Measurements from ENCODE around the gene DTL.

The DTL gene

DNA sequence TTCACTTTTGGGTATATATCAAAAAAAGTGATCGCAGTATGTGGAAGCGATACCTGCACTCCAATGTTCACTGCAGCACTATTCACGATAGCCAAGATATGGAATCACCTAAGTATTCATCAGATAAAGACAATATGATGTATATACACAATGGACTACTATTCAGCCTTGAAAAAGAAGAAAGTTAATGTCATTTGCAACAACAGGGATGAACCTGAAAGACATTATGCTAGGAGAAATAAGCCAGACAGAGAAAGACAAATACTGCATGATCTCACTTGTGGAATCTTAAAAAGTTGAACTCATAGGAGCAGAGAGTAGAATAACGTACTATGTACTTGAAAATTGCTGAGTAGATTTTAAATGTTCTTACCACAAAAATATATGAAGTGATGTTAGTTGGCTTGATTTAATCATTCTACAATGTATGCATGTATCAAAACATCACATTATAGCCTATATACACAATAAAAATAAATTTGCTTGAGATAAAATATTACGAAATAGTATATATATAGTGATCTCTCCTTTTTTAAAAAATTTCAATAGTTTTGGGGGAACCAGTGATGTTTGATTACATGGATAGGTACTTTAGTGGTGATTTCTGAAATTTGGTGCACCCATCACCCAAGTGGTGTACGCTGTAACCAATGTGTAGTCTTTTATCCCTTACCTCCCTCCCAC, 56.0 kb downstream of the DTL start:
- no peak for DNase-seq

DNA sequence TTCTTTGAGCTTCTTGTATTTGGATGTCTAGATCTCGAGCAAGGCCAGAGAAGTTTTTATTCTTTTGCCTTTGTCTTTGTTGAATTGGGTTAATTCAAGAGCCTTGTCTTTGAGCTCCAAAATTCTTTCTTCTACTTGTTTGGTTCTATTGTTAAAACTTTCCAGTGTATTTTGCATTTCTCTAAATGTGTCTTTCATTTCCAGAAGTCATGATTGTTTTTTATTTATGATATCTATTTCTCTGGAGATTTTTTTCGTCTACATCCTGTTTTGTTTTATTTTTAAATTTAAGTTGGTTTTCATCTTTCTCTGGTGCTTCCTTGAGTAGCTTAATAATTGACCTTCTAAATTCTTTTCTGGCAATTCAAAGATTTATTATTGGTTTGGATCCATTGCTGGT, 61.8 kb downstream of the DTL start:
- DNase-seq: no peak

DNA sequence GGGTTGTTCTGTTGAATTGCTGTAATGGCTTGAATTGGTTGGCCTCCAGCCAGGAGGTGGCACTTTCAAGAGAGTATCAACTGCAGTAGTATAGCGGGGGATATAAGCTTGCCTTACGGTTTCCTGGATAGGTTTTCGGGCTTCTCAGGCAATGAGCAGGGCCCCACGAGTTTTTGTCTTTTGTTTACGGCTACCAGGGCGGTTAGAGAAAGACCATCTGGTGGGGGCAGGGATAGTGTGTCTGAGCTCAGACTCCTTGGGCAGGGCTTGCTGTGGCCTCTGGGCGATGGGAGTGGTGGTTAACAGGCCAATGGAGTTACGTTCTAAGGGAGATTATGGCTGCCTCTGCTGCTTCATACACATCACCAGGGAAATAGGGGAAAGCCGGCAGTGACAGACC, 62.8 kb downstream of the DTL start:
- no peak for DNase-seq

DNA sequence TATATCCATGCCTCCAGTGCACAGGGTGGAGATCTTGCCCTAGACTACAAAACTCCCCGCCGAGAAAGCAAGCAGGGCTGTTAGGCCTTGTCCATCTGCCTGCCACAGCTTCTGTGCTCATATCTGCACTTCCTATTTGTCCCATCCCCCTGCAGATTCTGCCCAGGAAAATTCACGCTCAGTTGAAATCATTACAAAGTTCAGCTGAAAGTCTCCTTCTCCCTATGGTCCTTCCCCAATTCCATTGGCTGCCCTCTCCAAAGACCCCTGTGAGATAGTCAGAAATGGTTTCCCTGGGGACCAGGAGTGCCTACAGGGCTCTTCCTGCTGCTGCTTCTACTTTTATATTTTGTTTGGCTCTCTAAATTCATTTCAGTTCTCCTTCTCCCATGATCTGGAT, 63.2 kb downstream of the DTL start:
- no peak for DNase-seq

DNA sequence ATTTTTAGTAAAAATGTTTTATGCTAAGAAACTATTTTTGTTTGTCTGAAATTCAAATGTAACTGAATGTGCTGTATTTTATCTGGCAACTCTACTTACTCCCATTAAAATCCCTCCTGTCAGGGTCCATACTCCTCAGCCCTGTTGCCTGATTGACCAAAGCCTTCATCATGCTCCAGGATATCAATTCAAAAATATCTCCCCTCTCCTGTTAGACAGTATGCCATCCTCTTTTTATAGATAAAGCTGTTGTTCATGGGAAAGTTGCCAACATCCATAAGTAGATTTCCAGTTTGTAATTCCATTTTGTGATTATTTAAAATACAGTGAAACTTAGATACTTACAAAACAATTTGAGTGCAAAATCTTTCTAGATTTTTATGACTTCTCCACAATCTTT, 65.7 kb downstream of the DTL start:
- no peak for DNase-seq

DNA sequence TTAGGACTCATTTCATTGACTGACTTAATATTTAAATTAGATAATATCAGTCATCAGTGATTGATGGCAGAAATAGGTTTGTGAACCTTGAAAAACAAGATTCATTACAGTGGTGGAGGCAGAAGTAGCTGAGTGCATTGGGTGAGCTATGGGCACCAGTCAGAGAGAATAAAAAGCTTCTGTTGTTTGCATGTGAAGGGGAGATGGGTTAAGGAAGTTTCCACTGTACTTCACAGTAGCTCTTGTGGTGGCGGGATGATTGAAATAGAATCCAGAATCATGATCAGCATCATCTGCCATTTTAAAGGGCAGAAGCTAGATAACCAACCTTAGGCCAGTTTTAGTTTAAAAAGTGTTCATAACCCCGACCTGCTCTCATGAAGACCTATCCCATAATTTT, 66.2 kb downstream of the DTL start:
- no peak for DNase-seq

DNA sequence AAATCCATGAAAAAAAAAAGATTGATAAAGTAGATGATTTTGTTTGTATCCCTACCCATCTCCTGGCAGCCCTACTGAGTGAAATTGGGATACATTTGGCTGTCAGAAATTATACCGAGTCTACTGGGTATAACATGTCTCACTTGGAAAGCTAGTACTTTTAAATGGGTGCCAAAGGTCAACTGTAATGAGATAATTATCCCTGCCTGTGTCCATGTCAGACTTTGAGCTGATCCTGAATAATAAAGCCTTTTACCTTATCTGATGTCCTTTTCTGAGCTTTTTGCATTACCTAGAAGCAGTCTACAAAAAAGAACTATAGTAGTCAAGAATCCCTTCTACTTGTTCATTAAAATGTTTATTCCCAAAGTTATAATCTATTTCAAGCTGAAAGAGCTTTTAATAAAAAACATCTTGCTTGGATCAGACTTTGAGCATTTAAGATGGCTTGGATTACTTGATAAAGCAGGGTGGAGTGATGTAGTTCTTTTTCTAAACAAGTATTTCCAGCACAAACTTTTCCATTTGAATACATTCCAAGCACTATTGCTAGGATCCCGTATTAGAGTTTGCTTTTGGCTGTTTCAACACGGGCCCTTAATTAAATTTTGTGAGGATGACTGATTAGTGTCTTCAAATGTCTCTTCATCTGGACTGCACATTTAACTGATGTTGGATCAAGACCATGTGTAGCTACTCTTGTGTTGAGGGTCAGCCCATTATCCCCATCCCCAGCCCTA, 69.2 kb downstream of the DTL start:
- DNase-seq: no peak

DNA sequence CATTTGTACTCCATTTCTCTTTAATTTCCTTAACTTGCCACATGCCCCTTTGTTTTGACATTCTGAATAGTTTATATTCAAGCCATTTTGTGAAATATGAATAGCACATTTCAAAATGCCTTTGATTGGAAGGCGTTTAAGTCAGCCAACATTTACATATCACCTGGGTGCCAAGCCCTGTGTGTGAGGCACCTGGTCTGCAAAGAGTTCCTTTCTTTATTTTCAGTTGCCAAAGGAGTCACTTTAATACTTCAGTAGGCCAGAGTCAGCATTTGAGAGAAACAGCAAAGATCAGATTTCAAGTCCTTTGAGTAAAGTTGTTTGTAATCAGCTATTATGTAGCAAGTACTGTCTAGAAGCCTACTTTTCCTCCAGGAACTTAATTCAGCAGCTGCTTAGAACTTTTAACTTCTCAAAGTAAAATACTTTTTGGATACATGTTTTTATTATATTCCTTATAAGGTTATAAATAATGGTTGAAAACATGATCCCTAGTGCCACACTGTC, 70.8 kb downstream of the DTL start:
- no peak for DNase-seq

DNA sequence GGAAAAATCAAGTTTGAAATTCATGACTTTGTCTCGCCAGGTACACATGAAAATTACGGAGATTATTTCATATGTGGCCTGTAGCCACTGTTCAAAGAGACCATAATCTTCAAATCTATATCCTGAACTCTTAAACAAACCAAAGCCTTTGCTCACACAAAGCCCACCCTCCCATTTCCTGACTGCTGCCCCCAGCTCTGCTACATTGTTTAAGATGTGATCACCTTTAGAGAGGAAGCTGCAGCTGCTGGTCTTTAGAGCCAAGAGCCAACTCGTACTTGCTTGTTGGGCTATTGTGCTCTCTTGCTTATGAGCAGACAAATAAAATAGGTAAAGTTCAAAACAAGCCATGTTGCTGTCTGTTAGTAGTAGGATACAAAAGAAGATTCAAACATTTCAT, 71.9 kb downstream of the DTL start:
- no peak for DNase-seq

DNA sequence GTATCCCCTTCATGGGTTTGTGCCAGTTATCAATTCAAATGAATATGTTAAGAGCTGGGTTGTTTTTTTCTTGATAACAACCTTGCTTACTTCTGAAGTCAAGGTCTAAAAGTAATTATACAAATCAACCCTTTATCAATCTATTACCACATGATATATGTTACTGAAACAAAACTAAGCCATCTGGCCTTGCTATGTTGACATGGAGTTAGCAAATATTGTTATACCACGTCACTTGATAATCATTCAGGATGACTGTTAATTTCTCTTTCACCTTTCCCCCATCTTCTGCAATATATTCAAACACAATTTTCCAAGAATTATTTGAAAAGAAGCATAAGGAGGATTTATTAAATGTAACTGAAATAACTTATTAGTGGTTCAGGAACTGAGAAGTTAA, 72.6 kb downstream of the DTL start:
- DNase-seq: no peak

DNA sequence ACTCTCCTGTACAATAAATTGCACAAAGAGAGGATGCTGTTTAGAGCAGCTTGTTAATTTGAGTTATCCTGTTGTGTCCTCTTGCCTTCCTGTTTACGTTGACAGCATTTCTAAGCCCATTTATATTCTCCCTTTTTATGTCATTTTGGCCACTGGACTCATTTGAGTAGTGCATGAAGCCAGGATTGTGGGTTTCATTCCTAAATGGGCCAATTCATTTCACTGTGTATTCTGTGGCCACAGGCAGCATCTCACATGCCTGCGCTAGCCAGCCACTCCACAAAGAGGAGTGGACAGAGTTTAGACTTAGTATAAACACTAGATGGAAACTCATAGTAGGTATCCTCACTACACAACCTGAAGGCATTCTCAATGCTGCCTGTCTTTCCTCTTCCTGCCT, 73.4 kb downstream of the DTL start:
- DNase-seq: no peak

DNA sequence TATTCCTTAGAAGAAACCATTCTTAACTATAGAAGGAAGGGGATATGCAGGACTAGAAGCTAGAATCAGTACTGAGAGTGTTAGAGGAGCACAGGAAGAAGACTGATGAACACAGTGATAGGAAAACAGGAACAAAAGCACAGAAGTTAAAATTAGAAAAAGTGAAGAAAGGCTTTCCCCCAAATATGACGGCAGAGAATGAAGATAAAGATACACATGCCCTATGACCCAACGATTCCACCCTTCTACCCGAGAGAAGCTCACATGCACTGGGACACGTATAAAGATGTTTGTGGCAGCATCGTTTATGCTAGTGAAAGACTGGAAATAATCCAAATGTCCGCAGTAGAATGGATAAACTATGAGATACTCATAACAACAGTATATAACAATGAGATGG, 74.2 kb downstream of the DTL start:
- DNase-seq: no peak

DNA sequence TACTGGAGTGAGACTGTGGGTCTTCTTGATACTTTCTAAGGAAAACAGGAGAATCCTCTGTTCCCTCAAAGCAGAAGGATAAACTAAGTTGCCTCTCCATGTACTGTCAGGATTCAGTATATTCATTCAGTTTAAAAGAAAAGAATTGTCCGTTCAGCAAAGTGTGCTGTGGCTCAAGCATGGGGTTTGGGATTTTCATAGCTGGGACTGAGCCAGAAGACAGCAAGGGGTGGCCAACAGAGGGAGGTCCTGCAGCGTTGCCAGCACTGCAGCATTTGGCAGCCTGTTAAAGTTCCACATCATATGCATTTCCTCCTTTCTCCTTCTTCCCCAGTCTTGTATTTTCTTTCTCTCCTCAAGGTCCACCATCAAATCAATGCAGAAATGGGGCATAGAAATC, 75.1 kb downstream of the DTL start:
- DNase-seq: no peak

DNA sequence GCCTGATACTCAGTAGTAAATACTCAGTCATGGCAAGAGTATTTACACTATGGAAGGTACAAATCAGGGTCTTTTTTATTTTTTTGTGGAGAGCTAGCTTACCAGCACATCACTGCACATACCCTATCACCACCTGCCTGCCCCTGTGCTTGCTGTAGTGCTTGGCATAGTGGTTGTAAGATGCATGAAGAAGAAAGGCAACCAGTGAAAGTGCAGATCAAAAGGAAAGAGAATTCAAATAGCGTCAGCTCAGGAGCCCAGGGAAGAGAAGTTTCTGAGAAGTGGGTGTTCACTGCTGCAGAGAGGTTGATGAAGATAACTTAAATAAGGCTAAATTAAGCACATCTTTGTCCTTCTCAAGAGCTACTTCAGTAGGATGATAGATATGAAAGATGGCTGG, 76.0 kb downstream of the DTL start:
- no peak for DNase-seq

DNA sequence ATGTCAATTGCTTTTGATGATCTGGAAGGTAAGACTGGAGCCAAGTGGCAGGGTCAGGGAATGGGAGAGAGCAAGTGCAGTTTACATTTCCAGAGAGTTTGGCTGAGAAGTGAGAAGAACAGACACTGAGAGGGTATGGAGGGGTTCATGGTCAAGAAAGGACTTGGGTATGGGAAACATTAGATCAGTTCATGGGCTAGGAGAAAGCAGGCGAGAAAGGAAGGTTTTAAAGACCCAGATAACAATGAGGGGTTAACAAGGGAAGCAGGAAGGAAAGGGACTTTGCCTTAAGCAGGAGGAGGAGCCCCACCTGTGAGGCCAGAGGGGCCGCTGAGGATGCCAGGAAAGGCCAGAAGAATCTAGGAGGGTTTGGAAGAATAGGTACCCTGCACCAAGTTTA, 78.2 kb downstream of the DTL start:
- DNase-seq: no peak

DNA sequence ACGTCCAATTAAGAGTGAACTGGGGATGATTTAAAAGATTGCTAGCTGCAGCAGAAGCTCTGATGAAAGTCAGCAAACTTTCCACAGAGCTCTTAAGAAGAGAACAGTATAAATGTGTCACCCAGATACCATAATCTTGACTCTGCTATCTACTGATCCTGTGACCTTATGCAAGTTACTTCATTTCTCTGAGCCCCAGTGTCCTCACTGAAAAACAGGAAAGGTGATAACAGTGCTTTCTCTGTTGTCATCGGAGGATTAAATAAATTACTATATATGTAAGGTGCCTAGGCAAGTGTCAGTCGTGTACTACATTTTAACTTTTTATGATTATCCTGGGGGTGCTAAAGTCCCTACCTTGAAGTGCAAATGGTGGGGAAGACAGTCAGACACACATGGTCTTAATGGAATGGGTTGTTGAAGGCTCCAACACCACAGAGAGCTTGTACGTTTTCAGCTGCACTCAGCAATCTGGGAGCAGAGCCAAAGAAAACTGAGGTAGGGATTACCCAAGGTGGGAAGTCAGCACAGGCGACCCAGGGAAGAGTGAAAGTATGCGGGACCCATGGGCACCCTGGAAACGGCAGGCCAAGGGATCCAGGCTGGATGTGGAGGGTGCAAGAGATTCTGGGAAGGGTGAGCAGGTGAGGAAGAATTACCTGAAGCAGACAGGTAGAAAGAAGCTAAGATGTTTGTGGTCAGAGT, 82.8 kb downstream of the DTL start:
- DNase-seq: no peak

DNA sequence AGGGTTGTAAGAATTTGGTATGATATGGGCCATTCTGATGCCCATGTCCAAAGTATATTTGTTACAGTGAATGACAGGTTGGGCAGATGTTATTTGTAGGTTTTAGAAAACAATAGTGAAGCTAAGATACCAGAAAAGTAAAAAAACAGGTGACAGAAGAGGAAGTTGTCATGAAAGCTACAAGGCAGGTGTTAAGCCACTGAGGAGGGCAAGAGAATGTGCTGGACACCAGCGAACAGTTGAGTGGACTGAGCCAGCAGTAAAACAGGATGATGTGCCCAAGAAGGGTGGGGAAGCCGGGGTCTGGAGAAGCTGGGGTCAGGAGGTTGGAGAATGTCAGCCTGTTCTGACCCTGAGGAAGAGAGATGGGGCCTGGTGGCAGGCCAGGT, 83.3 kb downstream of the DTL start:
- no peak for DNase-seq

DNA sequence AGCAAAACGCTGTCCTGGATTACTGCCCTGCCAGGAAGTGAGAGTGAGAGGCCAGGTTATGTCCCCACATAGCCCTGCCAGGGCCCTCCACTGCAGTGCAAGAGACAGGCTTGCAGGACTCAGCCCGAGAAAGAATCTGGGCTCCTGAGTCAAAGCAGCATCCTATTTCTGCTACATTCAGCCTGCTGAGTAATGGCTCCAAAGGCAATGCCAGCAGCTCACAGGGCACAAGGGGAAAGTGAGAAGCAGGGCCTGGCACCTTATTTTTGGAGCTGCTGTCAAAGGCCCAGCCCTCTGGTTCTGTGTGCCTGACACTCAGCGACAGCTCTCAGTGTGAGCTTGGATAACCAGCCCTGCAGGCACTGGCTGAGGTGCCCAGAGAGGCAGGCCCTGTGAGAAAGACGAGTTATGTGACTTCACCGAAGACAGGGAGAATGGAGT, 83.9 kb downstream of the DTL start:
- no peak for DNase-seq

DNA sequence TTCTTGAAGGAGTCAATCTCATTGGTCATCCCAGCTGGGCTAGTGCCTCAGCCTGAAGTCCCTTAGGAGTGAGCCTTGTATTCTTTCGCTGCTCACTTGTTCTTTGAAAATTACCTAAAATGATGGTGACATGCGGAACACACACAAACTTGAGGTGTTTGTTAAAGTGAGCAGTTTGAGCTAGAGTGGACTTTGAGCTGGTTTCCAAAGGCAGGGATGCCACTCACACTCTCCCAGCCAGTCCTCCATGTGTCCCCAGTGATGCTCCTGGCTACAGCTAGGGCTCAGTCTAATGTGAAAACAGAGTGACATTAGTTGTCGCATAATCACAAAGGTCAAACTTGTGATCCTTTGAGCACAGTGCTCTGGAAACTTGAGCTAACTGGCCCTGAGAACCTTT, 84.3 kb downstream of the DTL start:
- no peak for DNase-seq

DNA sequence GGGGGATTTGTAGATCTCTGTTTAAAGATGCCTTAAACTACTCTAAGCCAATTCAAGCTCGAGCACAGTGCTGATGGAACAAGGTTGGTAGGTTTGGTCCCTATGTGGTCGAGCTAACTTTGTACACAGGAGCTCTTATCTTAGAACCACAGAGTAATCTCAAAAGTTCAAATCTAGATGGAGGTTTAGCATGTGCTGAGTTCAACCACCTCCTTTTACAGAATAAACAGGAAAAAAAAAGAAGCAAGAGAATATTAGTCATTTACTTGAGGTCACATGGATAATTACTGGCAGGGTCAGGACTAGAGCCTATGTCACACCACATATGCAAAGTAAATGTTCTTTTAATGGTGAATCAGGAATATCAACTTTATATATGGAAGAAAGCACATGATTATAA, 86.2 kb downstream of the DTL start:
- DNase-seq: no peak

DNA sequence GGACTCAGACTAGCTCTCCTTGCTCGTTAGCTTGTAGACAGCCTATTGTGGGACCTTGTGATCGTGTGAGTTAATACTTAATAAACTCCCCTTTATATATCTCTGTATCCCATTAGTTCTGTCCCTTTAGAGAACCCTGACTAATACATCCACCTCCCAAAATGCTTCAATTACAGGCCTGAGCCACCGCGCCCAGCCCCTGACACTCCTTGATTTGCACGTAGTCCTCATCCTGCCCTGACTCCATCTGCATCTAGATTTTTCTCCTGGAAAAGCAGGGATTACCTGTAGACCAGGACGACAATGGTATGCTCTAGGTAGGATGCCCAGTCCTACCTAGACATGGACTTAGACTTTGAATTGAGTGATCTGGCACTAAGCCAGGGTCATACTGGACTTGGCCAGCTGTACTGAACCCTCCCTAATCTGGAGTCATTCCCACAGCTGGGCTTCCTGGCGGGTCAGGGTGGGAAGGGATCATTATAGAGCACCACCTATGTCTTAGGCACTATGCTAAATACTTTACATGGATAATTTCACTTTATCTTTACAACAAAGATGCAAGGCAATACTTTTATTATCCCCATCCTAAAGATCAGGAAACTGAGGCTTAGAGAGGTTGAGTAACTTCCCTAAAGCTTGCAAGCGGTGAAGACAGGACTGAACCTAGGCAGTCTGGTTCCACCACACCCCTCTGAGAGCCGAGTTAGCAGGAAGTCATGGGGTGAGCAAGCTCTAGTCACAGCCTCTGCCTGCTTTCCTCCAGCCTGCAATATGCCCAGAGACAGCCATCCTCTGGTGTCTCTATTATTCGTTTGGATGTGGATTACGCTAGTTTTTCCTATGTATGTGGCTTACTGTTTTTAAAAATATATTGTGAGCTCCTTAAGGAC, 89.4 kb downstream of the DTL start:
- no peak for DNase-seq

DNA sequence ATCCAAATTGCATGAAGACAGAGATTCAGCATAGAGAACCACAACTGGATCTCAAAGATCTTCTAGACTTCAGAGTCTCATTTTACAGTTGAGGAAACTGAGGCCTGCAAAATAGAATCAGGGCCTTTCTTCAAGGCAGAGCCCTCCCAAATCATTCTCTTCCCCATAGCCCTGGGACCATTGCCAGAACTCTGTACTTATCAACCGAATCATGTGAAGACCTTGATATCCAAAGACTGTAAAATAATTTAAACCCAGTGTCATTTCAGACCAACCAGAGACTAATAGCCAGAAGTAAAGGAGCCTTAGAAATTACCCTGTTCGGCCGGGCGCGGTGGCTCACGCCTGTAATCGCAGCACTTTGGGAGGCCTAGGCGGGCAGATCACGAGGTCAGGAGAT, 90.1 kb downstream of the DTL start:
- no peak for DNase-seq

DNA sequence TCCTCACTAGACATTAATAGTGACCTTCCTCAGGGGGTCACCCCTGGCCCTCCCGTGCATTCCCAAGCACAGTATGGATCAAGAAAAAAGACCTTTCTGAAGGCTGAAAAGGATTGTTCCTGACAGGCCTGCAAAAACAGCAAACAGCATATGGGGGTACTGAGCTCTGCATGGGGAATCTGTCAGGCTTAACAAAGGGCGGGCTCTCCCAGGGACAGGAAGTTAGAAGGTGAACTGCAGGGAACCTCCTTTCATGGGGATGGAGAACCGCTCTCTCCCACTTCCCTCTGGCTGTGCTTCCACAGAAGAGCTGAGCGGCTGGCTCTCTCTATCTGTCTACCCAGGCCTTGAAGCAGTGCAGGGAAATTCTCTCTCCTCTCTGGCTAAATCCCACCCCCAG, 91.7 kb downstream of the DTL start:
- no peak for DNase-seq
